Caco-2 (cell line): ENCODE results near the gene SECISBP2. TPM values are rescaled to one million over a fixed set of nuclear protein-coding genes. Genes with fewer than 3 reads are reported as not detected.
A peak's percentile ranks its signal among the peaks of the same experiment; 100 is the strongest.

Experiments used
- BruUV-seq: library from RNA; stranded (reverse); fragments of 400-500 nt; replicated peaks from 2 replicates; lab custom pipeline; 2021; lab: Mats Ljungman, UMichigan
- CTCF ChIA-PET: fragments of 300-600 bp; sonication (Branson Sonifier 250); formaldehyde crosslinking; loops from one replicate; lab custom pipeline; 2022; ENCODE audit warnings: antibody characterized with exemption; lab: Charles Lee
- POLR2A ChIA-PET: fragments of 300-600 bp; sonication (Branson Sonifier 250); formaldehyde crosslinking; loops from one replicate; lab custom pipeline; 2022; ENCODE audit warnings: antibody characterized with exemption; lab: Charles Lee
- DNase-seq, 2 experiments: peaks; one replicate each; pipeline versions ENCODE4 v3.0.0 to v3.0.0-alpha.2; 2020 to 2022
- H3K27me3 ChIP-seq: replicated peaks from 2 replicates; pipeline ENCODE4 v1.6.0; 2011; ENCODE audit warnings: low read length; ENCODE audit not compliant: control insufficient read depth, insufficient read depth
- H3K36me3 ChIP-seq: 2 replicates; pipeline ENCODE4 v1.5.1; 2011; ENCODE audit warnings: low read length; ENCODE audit not compliant: control insufficient read depth, insufficient read depth
- H3K4me1 ChIP-seq: fragments of 250-450 bp; sonication (Bioruptor Pico); 2 replicates; pipeline ENCODE4 v1.5.1; 2020; ENCODE audit warnings: mild to moderate bottlenecking
- H3K4me3 ChIP-seq: 2 replicates; pipeline ENCODE4 v1.5.1; 2011; ENCODE audit warnings: low read depth, mild to moderate bottlenecking, control low read depth, low read length
- H3K9me3 ChIP-seq: fragments of 250-450 bp; sonication (Bioruptor Pico); 2 replicates; pipeline ENCODE4 v1.5.1; 2020; ENCODE audit warnings: mild to moderate bottlenecking, moderate library complexity
- H3K27ac Mint-ChIP-seq: one replicate; pipeline ENCODE4 v1.8.0; 2022; ENCODE audit warnings: mixed read lengths; ENCODE audit not compliant: unreplicated experiment
- H3K27me3 Mint-ChIP-seq: one replicate; pipeline ENCODE4 v1.8.0; 2022; ENCODE audit warnings: mixed read lengths; ENCODE audit not compliant: insufficient read depth, unreplicated experiment
- H3K36me3 Mint-ChIP-seq: one replicate; pipeline ENCODE4 v1.8.0; 2022; ENCODE audit warnings: mild to moderate bottlenecking, mixed read lengths; ENCODE audit not compliant: insufficient read depth, unreplicated experiment
- H3K4me1 Mint-ChIP-seq: one replicate; pipeline ENCODE4 v1.8.0; 2022; ENCODE audit warnings: low read depth, mixed read lengths; ENCODE audit not compliant: unreplicated experiment
- H3K4me3 Mint-ChIP-seq: one replicate; pipeline ENCODE4 v1.8.0; 2022; ENCODE audit warnings: mild to moderate bottlenecking, moderate library complexity, mixed read lengths; ENCODE audit not compliant: unreplicated experiment
- H3K9me3 Mint-ChIP-seq: one replicate; pipeline ENCODE4 v1.8.0; 2022; ENCODE audit warnings: mixed read lengths; ENCODE audit not compliant: unreplicated experiment
- intact Hi-C: fragments of 100-400 bp; cut with micrococcal nuclease; formaldehyde crosslinking; loops from one replicate; pipeline ENCODE4 v1.10.0; 2022; ENCODE audit not compliant: unreplicated experiment
- total RNA-seq: library from RNA; stranded (reverse); gene quantifications from 2 replicates; pipeline ENCODE4 v1.2.3, GENCODE V29; 2022
- TF ChIP-seq, protein P1 (sequence below), 2 experiments: fragments of 200-600 bp in 1 of 2; IDR thresholded peaks; 1 replicate in 1 of 2; 2 replicates in 1 of 2; pipeline versions ENCODE4 v1.5.1 to v1.8.0; 2011 to 2022; ENCODE audit warnings: antibody characterized with exemption in 1 of 2, control low read depth in 1 of 2, inconsistent platforms in 1 of 2, low read depth in 1 of 2, low read length in 1 of 2, mild to moderate bottlenecking in 1 of 2, moderate library complexity in 1 of 2; ENCODE audit not compliant: insufficient read depth in 1 of 2, severe bottlenecking in 1 of 2, unreplicated experiment in 1 of 2

Gene SECISBP2
- total RNA-seq, 1 experiment from 2014 or later: 21.0 TPM

DNA sequence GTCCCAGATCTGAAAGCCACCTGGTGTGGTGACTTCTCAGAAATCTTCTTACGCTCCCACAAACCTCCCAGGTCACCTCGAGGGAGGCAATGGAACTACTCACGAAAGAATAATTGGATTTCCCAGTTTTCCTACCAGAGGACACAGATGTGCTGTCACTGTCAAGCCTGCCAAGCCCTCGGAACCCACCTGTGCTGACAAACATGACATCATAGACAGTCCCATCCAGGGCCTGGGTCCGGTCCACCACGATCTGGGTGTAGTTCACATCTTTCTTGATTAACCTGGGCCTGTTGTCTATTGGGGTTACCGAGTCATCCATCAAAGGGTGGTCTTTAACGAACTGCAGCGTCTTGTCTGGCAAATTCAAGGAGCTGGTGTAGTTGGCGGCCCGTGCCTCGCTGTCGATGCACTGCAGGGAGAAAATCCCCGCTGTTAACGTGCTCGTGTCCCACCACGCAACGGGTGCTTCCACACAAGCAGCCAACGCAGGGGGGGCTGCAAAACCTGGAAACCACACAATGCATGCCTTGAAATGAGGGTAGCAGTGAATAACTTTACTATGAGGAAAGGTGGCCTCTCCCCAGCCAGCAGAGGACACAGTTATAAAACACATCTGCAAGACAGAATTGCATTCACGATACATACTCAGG, 69.0 kb downstream of the SECISBP2 start:
- intact Hi-C loops: no loop called here

DNA sequence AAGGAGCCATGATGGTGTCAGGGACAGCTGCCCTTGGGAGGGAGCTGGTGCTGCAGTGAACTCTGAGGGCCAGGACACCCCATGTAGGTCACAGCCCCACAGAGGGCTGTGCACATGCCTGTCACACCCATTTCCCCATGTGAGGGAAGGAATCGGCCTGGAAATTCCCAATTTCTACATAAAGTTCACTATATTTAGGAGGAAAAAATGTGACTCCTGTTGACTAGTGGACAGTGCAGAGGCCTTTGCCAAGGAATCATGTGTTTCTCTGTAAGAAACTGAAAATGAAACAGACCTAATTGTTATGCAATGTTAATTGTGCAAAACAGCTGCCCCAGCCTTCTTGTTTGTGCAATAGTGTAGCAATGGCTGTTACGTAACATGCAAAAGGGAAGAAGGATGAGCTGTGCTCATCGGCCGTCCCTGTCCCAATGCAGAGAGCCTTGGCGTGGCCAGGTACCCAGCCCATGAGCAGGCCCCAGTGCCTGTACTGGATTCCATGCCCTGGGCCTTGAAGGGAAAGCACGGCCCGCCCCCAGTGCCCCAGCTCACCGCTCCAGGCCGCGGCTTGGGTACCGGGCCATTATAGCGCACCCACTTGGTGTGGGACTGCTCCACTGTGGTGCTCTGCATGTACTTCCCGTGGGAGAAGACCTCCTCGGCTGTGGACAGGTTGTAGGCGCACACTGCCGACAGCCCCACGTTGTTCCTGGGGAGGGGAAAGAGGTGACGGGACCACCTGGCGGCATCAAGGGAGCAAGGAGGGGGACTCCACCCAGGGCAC, 70.0 kb downstream of the SECISBP2 start:
- H3K4me1 Mint-ChIP-seq: no peaks in the 10 kb centered on the region
- DNase-seq: peak in 1 of 2 experiments; percentile 18
- POLR2A ChIA-PET: no interaction called here
- no peaks in the 10 kb centered on the region for H3K9me3 ChIP-seq
- H3K9me3 Mint-ChIP-seq: no peaks in the 10 kb centered on the region
- H3K27me3 Mint-ChIP-seq: no peaks in the 10 kb centered on the region
- BruUV-seq: no TSS peak
- no peaks in the 10 kb centered on the region for H3K27me3 ChIP-seq
- TF ChIP-seq, protein P1, sequence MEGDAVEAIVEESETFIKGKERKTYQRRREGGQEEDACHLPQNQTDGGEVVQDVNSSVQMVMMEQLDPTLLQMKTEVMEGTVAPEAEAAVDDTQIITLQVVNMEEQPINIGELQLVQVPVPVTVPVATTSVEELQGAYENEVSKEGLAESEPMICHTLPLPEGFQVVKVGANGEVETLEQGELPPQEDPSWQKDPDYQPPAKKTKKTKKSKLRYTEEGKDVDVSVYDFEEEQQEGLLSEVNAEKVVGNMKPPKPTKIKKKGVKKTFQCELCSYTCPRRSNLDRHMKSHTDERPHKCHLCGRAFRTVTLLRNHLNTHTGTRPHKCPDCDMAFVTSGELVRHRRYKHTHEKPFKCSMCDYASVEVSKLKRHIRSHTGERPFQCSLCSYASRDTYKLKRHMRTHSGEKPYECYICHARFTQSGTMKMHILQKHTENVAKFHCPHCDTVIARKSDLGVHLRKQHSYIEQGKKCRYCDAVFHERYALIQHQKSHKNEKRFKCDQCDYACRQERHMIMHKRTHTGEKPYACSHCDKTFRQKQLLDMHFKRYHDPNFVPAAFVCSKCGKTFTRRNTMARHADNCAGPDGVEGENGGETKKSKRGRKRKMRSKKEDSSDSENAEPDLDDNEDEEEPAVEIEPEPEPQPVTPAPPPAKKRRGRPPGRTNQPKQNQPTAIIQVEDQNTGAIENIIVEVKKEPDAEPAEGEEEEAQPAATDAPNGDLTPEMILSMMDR (IDR thresholded peaks at IDR 0.05; ENCODE audit: insufficient read depth in 1 of 2, low read depth in 1 of 2, low read length in 1 of 2, severe bottlenecking in 1 of 2, unreplicated experiment in 1 of 2): no peak
- peaks cover 7% of the 10 kb centered on the region for H3K36me3 Mint-ChIP-seq
- intact Hi-C loops: no loop called here
- no peak overlapping the region for H3K4me3 Mint-ChIP-seq
- no peaks in the 10 kb centered on the region for H3K36me3 ChIP-seq
- H3K27ac Mint-ChIP-seq: no peak overlapping the region
- H3K4me3 ChIP-seq: no peak overlapping the region
- H3K4me1 ChIP-seq: peaks cover 4% of the 10 kb centered on the region; the same call in 1 of the 2 replicates
- CTCF ChIA-PET: no interaction called here

More for the DNA sequence above, 69.0 kb downstream of the SECISBP2 start:
- DNase-seq: no peak
- Mint-ChIP-seq H3K36me3 (peaks cover 4% of the 10 kb centered on the region), H3K27me3 (no peaks in the 10 kb centered on the region), H3K4me1 (no peaks in the 10 kb centered on the region), H3K9me3 (no peaks in the 10 kb centered on the region), H3K4me3 (no peak overlapping the region), H3K27ac (no peak overlapping the region)
- ChIA-PET POLR2A (no interaction called here), CTCF (no interaction called here)
- BruUV-seq: no TSS peak
- TF ChIP-seq, protein P1 (IDR thresholded peaks at IDR 0.05; ENCODE audit: insufficient read depth in 1 of 2, low read depth in 1 of 2, low read length in 1 of 2, severe bottlenecking in 1 of 2, unreplicated experiment in 1 of 2): no peak
- H3K36me3 ChIP-seq: no peaks in the 10 kb centered on the region
- no peaks in the 10 kb centered on the region for H3K27me3 ChIP-seq
- H3K4me3 ChIP-seq: no peak overlapping the region
- H3K9me3 ChIP-seq: no peaks in the 10 kb centered on the region
- H3K4me1 ChIP-seq: peaks cover 4% of the 10 kb centered on the region; the same call in 1 of the 2 replicates

DNA sequence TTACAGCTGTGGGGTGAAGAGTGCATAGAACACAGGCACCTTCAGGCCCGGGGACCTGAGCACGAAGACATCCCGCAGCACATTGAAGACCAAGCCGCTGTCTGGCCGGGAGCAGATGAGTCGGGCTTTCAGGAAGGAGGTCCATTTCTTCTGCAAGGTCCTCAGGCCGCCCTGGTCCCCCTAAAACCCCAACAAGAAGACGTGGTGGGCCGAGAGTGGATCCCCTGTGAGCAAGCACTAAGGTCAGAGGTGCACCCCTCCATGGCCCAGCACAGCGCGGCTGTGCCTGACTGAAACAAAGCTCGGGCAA, 70.5 kb downstream of the SECISBP2 start:
- Mint-ChIP-seq H3K27me3 (no peaks in the 10 kb centered on the region), H3K4me1 (no peaks in the 10 kb centered on the region), H3K4me3 (no peak overlapping the region), H3K36me3 (peaks cover 7% of the 10 kb centered on the region), H3K9me3 (no peaks in the 10 kb centered on the region), H3K27ac (no peak overlapping the region)
- Histone ChIP-seq H3K4me3 (no peak overlapping the region), H3K9me3 (no peaks in the 10 kb centered on the region), H3K27me3 (no peaks in the 10 kb centered on the region), H3K36me3 (no peaks in the 10 kb centered on the region), H3K4me1 (peaks cover 4% of the 10 kb centered on the region; the same call in 1 of the 2 replicates)
- intact Hi-C loops: no loop called here
- no TSS peak for BruUV-seq
- no peak for DNase-seq
- POLR2A ChIA-PET: no interaction called here
- TF ChIP-seq, protein P1 (IDR thresholded peaks at IDR 0.05; ENCODE audit: insufficient read depth in 1 of 2, low read depth in 1 of 2, low read length in 1 of 2, severe bottlenecking in 1 of 2, unreplicated experiment in 1 of 2): no peak
- CTCF ChIA-PET: no interaction called here
